ENCODE data around the gene LMF2.

Gene LMF2

DNA sequence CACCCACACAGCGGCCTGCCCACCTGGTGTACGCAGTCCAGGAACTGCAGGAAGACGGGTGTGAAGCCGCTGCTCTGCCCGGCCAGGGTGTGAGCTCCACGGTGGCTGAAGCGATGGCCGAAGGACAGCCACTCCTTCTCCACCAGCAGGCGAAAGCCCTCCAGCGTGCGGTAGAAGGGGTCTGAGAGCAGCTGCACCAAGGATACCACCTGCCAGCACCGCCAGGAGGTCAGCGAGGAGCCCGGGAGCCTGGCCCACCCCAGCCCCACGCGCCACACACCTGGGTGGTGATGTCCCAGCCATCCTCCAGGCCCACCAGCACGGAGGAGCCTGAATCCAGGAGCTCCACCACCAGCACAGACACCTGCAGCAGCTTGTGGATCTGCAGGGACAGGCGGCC lies 52.3 kb downstream of the LMF2 start:
- H3K4me3 ChIP-seq (ENCODE audit: low read depth, low read length), result no peak overlapping the region
- no peak overlapping the region for H3K9ac ChIP-seq
- H3K4me2 ChIP-seq (ENCODE audit: low read length), result no peak overlapping the region
- no peaks in the 10 kb centered on the region for H3K27me3 ChIP-seq (ENCODE audit: control insufficient read depth, insufficient read depth, low read length)
- no peaks in the 10 kb centered on the region for H3K4me1 ChIP-seq
- no peaks in the 10 kb centered on the region for H3K9me3 ChIP-seq (ENCODE audit: control insufficient read depth, low read length)
- H2AFZ ChIP-seq, result no peak overlapping the region
- TF ChIP-seq, protein P1, sequence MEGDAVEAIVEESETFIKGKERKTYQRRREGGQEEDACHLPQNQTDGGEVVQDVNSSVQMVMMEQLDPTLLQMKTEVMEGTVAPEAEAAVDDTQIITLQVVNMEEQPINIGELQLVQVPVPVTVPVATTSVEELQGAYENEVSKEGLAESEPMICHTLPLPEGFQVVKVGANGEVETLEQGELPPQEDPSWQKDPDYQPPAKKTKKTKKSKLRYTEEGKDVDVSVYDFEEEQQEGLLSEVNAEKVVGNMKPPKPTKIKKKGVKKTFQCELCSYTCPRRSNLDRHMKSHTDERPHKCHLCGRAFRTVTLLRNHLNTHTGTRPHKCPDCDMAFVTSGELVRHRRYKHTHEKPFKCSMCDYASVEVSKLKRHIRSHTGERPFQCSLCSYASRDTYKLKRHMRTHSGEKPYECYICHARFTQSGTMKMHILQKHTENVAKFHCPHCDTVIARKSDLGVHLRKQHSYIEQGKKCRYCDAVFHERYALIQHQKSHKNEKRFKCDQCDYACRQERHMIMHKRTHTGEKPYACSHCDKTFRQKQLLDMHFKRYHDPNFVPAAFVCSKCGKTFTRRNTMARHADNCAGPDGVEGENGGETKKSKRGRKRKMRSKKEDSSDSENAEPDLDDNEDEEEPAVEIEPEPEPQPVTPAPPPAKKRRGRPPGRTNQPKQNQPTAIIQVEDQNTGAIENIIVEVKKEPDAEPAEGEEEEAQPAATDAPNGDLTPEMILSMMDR (IDR thresholded peaks at IDR 0.05), result no peak
- no peaks in the 10 kb centered on the region for H3K79me2 ChIP-seq
- H3K36me3 ChIP-seq (ENCODE audit: control insufficient read depth, insufficient read depth, low read length), result no peaks in the 10 kb centered on the region
- no peak overlapping the region for H3K27ac ChIP-seq

DNA sequence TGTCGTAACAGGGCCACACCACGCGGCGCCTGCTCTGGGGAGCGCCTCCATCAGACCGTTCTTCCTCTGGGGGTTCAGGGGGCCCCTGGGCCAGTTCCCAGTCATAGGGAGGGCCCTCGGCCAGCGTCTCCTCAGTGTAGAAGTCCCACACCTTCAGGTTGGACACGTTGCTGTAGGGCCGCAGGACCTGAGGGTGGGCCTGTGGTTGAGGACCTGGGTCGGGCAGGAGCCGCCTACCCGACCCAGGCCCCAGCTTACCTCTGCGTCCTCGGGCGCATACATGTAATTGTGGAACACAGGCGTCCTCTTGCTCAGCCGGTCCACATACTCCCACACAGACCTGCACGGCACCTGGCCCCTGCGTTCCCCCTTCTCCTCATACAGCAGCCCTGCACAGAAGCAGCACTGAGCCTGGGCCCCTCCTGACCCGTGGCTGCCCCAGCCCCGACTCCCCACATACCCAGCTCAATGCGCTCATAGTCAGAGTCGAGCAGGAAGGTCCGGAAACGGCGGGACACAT lies 52.9 kb downstream of the LMF2 start:
- no peaks in the 10 kb centered on the region for H3K9me3 ChIP-seq (ENCODE audit: control insufficient read depth, low read length)
- no peaks in the 10 kb centered on the region for H3K79me2 ChIP-seq
- TF ChIP-seq, protein P1 (IDR thresholded peaks at IDR 0.05), result no peak
- no peak overlapping the region for H3K9ac ChIP-seq
- H3K36me3 ChIP-seq (ENCODE audit: control insufficient read depth, insufficient read depth, low read length), result no peaks in the 10 kb centered on the region
- no peaks in the 10 kb centered on the region for H3K4me1 ChIP-seq
- H3K27me3 ChIP-seq (ENCODE audit: control insufficient read depth, insufficient read depth, low read length), result no peaks in the 10 kb centered on the region
- H3K27ac ChIP-seq, result no peak overlapping the region
- no peak overlapping the region for H3K4me2 ChIP-seq (ENCODE audit: low read length)
- no peak overlapping the region for H3K4me3 ChIP-seq (ENCODE audit: low read depth, low read length)
- H2AFZ ChIP-seq, result no peak overlapping the region

Data from parathyroid adenoma (tissue), 2 donors.